ENCODE data around the gene ZNF625.

The ZNF625 gene

GRCh38 chr19:12155324-12155860 lies 1.1 kb downstream of the ZNF625 start:
- H3F3A ChIP-seq (ENCODE audit: insufficient read depth) = no peaks in the 10 kb centered on the region
- H4K20me1 ChIP-seq (ENCODE audit: low read depth, low read length) = no peaks in the 10 kb centered on the region
- H3K36me3 ChIP-seq (ENCODE audit: low read length) = no peaks in the 10 kb centered on the region
- no peak for TF ChIP-seq EZH2phosphoT487 (conservative IDR thresholded peaks at IDR 0.05; ENCODE audit: low read length)
- TF ChIP-seq CTCF (IDR thresholded peaks at IDR 0.05; ENCODE audit: insufficient read depth, low read length, poor library complexity, severe bottlenecking) = no peak
- peak overlapping the region; percentile 17 for H3K4me2 ChIP-seq (ENCODE audit: low read depth, low read length, poor library complexity, severe bottlenecking)
- H2AFZ ChIP-seq (ENCODE audit: low read depth, low read length, severe bottlenecking) = no peak overlapping the region
- no peak overlapping the region for H3K4me3 ChIP-seq (ENCODE audit: insufficient read depth, low read length, poor library complexity, severe bottlenecking)
- H3K27ac ChIP-seq (ENCODE audit: low read depth, low read length) = no peak overlapping the region
- H3K9ac ChIP-seq (ENCODE audit: low read length) = no peak overlapping the region
- no peaks in the 10 kb centered on the region for H3K27me3 ChIP-seq (ENCODE audit: low read length)
- H3K79me2 ChIP-seq (ENCODE audit: insufficient read depth, low read length) = no peaks in the 10 kb centered on the region
- H3K9me2 ChIP-seq (replicated peaks; ENCODE audit: insufficient read depth, low read length) = no peaks in the 10 kb centered on the region
- no peaks in the 10 kb centered on the region for H3K9me3 ChIP-seq (ENCODE audit: insufficient read depth, low read length)

- Histone ChIP-seq H3K4me2 (ENCODE audit: low read depth, low read length, poor library complexity, severe bottlenecking) (no peak overlapping the region), H3K27me3 (ENCODE audit: low read length) (no peaks in the 10 kb centered on the region), H3K9me3 (ENCODE audit: insufficient read depth, low read length) (peaks cover 5% of the 10 kb centered on the region; the same call in 1 of the 2 replicates), H3K79me2 (ENCODE audit: insufficient read depth, low read length) (no peaks in the 10 kb centered on the region), H3K9me2 (replicated peaks; ENCODE audit: insufficient read depth, low read length) (no peaks in the 10 kb centered on the region), H3K4me3 (ENCODE audit: insufficient read depth, low read length, poor library complexity, severe bottlenecking) (no peak overlapping the region), H3K27ac (ENCODE audit: low read depth, low read length) (no peak overlapping the region), H4K20me1 (ENCODE audit: low read depth, low read length) (no peaks in the 10 kb centered on the region), H3K36me3 (ENCODE audit: low read length) (no peaks in the 10 kb centered on the region), H3K9ac (ENCODE audit: low read length) (no peak overlapping the region), H3F3A (ENCODE audit: insufficient read depth) (no peaks in the 10 kb centered on the region), H2AFZ (ENCODE audit: low read depth, low read length, severe bottlenecking) (no peak overlapping the region)
- TF ChIP-seq CTCF (IDR thresholded peaks at IDR 0.05; ENCODE audit: insufficient read depth, low read length, poor library complexity, severe bottlenecking) (no peak), EZH2phosphoT487 (conservative IDR thresholded peaks at IDR 0.05; ENCODE audit: low read length) (no peak)
Measured at GRCh38 chr19:12145348-12145747, 11.2 kb downstream of the ZNF625 start.

GRCh38 chr19:12141405-12141736 lies 15.2 kb downstream of the ZNF625 start:
- Histone ChIP-seq H3K9me2 (replicated peaks; ENCODE audit: insufficient read depth, low read length) (no peaks in the 10 kb centered on the region), H3K27ac (ENCODE audit: low read depth, low read length) (no peak overlapping the region), H3K4me3 (ENCODE audit: insufficient read depth, low read length, poor library complexity, severe bottlenecking) (no peak overlapping the region), H3K4me2 (ENCODE audit: low read depth, low read length, poor library complexity, severe bottlenecking) (peak overlapping the region; percentile 88), H3F3A (ENCODE audit: insufficient read depth) (no peaks in the 10 kb centered on the region), H3K9ac (ENCODE audit: low read length) (no peak overlapping the region), H3K36me3 (ENCODE audit: low read length) (no peaks in the 10 kb centered on the region), H4K20me1 (ENCODE audit: low read depth, low read length) (no peaks in the 10 kb centered on the region), H3K9me3 (ENCODE audit: insufficient read depth, low read length) (peaks cover 4% of the 10 kb centered on the region; the same call in 1 of the 2 replicates), H3K79me2 (ENCODE audit: insufficient read depth, low read length) (no peaks in the 10 kb centered on the region), H2AFZ (ENCODE audit: low read depth, low read length, severe bottlenecking) (peak overlapping the region; percentile 47), H3K27me3 (ENCODE audit: low read length) (no peaks in the 10 kb centered on the region)
- no peak for TF ChIP-seq CTCF (IDR thresholded peaks at IDR 0.05; ENCODE audit: insufficient read depth, low read length, poor library complexity, severe bottlenecking)
- no peak for TF ChIP-seq EZH2phosphoT487 (conservative IDR thresholded peaks at IDR 0.05; ENCODE audit: low read length)

All from SU-DHL-6 (cell line).